MCF 10A (cell line): Measurements from ENCODE around the gene LEMD1. TPM values are rescaled to one million over a fixed set of nuclear protein-coding genes. Genes with fewer than 3 reads are reported as not detected.

Experiments used
- BruUV-seq: library from RNA; stranded (reverse); fragments of 400-500 nt; replicated peaks from 2 replicates; lab custom pipeline; 2021; lab: Mats Ljungman, UMichigan
- CTCF ChIA-PET: fragments of 300-600 bp; sonication (Branson Sonifier 250); formaldehyde crosslinking; extraction: SDS; loops from one replicate; lab custom pipeline; 2021; ENCODE audit warnings: antibody characterized with exemption, inconsistent platforms; lab: Yijun Ruan, JAX
- POLR2A ChIA-PET: fragments of 300-600, 350-650 bp; sonication (Branson Sonifier 250); formaldehyde crosslinking; extraction: SDS; loops from one replicate; lab custom pipeline; 2020; ENCODE audit warnings: antibody characterized with exemption, inconsistent platforms; lab: Yijun Ruan, JAX
- DNase-seq: peaks from one replicate; pipeline ENCODE4 v3.0.0-alpha.2; 2018; ENCODE audit not compliant: unreplicated experiment
- H3K27ac Mint-ChIP-seq: one replicate; pipeline ENCODE4 v1.8.0; 2022; ENCODE audit warnings: mild to moderate bottlenecking, low read depth, mixed read lengths; ENCODE audit not compliant: unreplicated experiment
- H3K27me3 Mint-ChIP-seq: one replicate; pipeline ENCODE4 v1.8.0; 2022; ENCODE audit warnings: mixed read lengths; ENCODE audit not compliant: insufficient read depth, unreplicated experiment
- H3K36me3 Mint-ChIP-seq: one replicate; pipeline ENCODE4 v1.8.0; 2022; ENCODE audit warnings: mild to moderate bottlenecking, moderate library complexity, mixed read lengths; ENCODE audit not compliant: insufficient read depth, unreplicated experiment
- H3K4me1 Mint-ChIP-seq: one replicate; pipeline ENCODE4 v1.8.0; 2022; ENCODE audit warnings: mixed read lengths; ENCODE audit not compliant: insufficient read depth, unreplicated experiment
- H3K4me3 Mint-ChIP-seq: one replicate; pipeline ENCODE4 v1.8.0; 2022; ENCODE audit warnings: mild to moderate bottlenecking, moderate library complexity, mixed read lengths; ENCODE audit not compliant: unreplicated experiment
- H3K9me3 Mint-ChIP-seq: one replicate; pipeline ENCODE4 v1.8.0; 2022; ENCODE audit warnings: mixed read lengths; ENCODE audit not compliant: unreplicated experiment
- intact Hi-C: fragments of 100-400 bp; cut with micrococcal nuclease; formaldehyde crosslinking; loops from 2 replicates; pipeline ENCODE4 v1.14.1; 2022
- total RNA-seq: library from RNA; stranded (reverse); gene quantifications from 2 replicates; pipeline ENCODE4 v1.2.3, GENCODE V29; 2022
- TF ChIP-seq, protein P1 (sequence below): fragments of 200-600 bp; IDR thresholded peaks from one replicate; pipeline ENCODE4 v1.8.0; 2022; ENCODE audit warnings: antibody characterized with exemption, mild to moderate bottlenecking; ENCODE audit not compliant: unreplicated experiment

The LEMD1 gene
- total RNA-seq, 1 experiment from 2014 or later, result 1.4 TPM

DNA sequence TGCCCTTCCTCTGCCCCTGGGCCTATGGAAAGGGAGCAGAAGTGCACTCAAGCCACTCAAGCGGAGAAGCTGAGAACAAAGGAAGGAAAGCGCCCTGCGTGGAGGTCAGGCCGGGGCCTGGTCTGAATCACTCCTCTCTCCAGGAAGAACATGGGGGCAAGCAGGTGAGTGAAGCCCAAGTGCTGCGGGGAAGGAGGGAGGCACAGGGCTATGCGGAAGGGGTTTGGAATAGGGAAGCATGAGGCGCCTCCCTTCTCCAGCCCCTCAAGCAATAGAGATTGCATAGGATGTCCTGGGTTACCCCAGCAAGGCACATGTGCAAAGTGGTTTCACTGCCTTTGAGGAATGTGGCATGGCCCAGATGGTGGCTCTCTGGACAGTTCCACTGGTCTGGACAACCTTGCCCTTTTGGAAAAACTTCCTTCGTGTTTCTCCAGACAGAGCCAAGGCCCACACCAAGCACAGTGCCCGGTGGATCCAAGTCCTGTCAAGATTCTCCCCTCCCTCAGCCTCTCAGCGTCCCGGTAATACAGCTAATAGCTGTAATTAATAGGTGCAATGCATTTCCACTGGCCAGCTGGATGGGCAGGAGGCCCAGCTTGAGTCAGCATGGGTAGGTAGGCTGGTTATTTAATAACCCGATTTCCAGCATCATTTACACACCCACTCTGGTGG is 20.3 kb upstream of the LEMD1 start:
- Mint-ChIP-seq H3K9me3 (no peaks in the 10 kb centered on the region), H3K27ac (peak overlapping the region; percentile 77), H3K27me3 (no peaks in the 10 kb centered on the region), H3K36me3 (peaks cover 4% of the 10 kb centered on the region), H3K4me1 (peaks cover 26% of the 10 kb centered on the region), H3K4me3 (no peak overlapping the region)
- ChIA-PET CTCF (interaction anchor here (0.6 to 7.6 kb wide), 9 partner anchors 11 to 226 kb away, joined by 3 to 110 read pairs (median 5); partner anchors contain the start of gene LEMD1), POLR2A (interaction anchor here (2.5 kb wide), 1 partner anchor 36 kb away, joined by 14 read pairs; no protein-coding TSS in a partner anchor)
- TF ChIP-seq, protein P1, sequence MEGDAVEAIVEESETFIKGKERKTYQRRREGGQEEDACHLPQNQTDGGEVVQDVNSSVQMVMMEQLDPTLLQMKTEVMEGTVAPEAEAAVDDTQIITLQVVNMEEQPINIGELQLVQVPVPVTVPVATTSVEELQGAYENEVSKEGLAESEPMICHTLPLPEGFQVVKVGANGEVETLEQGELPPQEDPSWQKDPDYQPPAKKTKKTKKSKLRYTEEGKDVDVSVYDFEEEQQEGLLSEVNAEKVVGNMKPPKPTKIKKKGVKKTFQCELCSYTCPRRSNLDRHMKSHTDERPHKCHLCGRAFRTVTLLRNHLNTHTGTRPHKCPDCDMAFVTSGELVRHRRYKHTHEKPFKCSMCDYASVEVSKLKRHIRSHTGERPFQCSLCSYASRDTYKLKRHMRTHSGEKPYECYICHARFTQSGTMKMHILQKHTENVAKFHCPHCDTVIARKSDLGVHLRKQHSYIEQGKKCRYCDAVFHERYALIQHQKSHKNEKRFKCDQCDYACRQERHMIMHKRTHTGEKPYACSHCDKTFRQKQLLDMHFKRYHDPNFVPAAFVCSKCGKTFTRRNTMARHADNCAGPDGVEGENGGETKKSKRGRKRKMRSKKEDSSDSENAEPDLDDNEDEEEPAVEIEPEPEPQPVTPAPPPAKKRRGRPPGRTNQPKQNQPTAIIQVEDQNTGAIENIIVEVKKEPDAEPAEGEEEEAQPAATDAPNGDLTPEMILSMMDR, result no peak
- BruUV-seq, result no TSS peak
- DNase-seq, result no peak
- intact Hi-C loops, result no loop called here

DNA sequence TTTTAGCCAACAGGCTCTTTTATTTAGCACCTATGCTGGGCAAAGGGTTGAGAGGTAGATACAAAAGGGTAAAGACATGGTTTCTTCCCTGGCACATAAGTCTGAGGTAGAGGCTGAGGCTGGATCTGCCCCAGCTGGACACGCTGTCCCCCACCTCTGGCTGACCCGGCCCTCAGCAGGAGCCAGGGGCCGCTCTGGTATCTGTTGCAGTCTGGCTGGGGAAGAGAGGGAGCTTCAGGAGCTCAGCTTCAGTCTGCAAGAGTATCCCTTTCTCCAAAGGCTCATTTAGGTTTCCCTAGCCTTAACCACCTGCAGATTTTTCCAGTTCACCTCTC is 19.8 kb upstream of the LEMD1 start:
- POLR2A ChIA-PET, result interaction anchor here (0.7 to 4.5 kb wide), 10 partner anchors 10 to 123 kb away, joined by 3 to 38 read pairs (median 5); no protein-coding TSS in a partner anchor
- BruUV-seq, result no TSS peak
- CTCF ChIA-PET, result interaction anchor here (0.6 to 7.6 kb wide), 17 partner anchors 11 to 227 kb away, joined by 3 to 110 read pairs (median 5); partner anchors contain the start of genes BLACAT1 and LEMD1
- Mint-ChIP-seq H3K4me3 (no peak overlapping the region), H3K4me1 (peaks cover 25% of the 10 kb centered on the region), H3K27me3 (no peaks in the 10 kb centered on the region), H3K9me3 (no peaks in the 10 kb centered on the region), H3K27ac (peak overlapping the region; percentile 77), H3K36me3 (peaks cover 4% of the 10 kb centered on the region)
- no peak for DNase-seq
- TF ChIP-seq, protein P1, result no peak
- intact Hi-C loops, result loop anchor here (1.0 kb wide), 1 partner anchor 37 kb away; no protein-coding TSS in a partner anchor

DNA sequence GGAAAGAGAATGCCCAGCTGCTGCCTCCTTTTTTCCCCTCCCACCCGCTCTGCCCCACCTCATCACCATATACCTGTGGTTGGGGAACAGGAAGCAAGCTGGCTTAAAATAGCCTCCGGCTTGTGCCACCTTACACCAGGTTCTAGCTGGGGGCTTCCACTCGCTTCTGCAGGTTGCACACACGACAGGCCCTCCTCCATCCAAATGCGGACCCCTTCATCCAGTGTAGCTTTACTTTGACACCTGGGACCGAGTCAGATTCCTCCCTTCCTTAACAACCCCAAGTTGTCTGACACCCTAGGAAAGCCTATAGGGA is 19.4 kb upstream of the LEMD1 start:
- no peaks in the 10 kb centered on the region for H3K27me3 Mint-ChIP-seq
- intact Hi-C loops, result loop anchor here (1.0 kb wide), 1 partner anchor 37 kb away; no protein-coding TSS in a partner anchor
- TF ChIP-seq, protein P1, result no peak
- no peak for DNase-seq
- H3K9me3 Mint-ChIP-seq, result no peaks in the 10 kb centered on the region
- ChIA-PET POLR2A (interaction anchor here (0.6 to 4.5 kb wide), 15 partner anchors 9 to 122 kb away, joined by 3 to 38 read pairs (median 5); no protein-coding TSS in a partner anchor), CTCF (interaction anchor here (0.7 to 7.6 kb wide), 17 partner anchors 8 to 227 kb away, joined by 3 to 110 read pairs (median 8); partner anchors contain the start of genes BLACAT1 and LEMD1)
- no TSS peak for BruUV-seq
- peak overlapping the region; percentile 77 for H3K27ac Mint-ChIP-seq
- peaks cover 4% of the 10 kb centered on the region for H3K36me3 Mint-ChIP-seq
- H3K4me1 Mint-ChIP-seq, result peaks cover 25% of the 10 kb centered on the region
- peak overlapping the region; percentile 1 for H3K4me3 Mint-ChIP-seq
